SK-N-SH treated with all-trans-retinoic acid at 6 μM for 48 hours (cell line): Measurements from ENCODE around the gene DAB2.
A peak's percentile ranks its signal among the peaks of the same experiment; 100 is the strongest.

Source experiments
- ATAC-seq: fragments of 200-7000 bp; cut with Tn5 transposase; 3 replicates; pipeline ENCODE4 v1.9.1; 2020; ENCODE audit warnings: mild to moderate bottlenecking, moderate library complexity
- ARNTL ChIP-seq: fragments of 450-650 bp; formaldehyde crosslinking; IDR thresholded peaks from 2 replicates; pipeline ENCODE4 v1.5.0; 2020; ENCODE audit warnings: low read depth, mild to moderate bottlenecking, moderate library complexity, borderline replicate concordance
- BACH2 ChIP-seq: fragments of 250-450 bp; sonication (Bioruptor Pico); IDR thresholded peaks from 2 replicates; pipeline ENCODE4 v1.9.0; 2021; ENCODE audit warnings: mild to moderate bottlenecking, borderline replicate concordance
- CREB5 ChIP-seq: fragments of 250-450 bp; sonication (Bioruptor Pico); IDR thresholded peaks from 2 replicates; pipeline ENCODE4 v1.5.1; 2020; ENCODE audit warnings: low read depth, mild to moderate bottlenecking, moderate library complexity
- CSDC2 ChIP-seq: fragments of 250-450 bp; sonication (Bioruptor Pico); IDR thresholded peaks from 2 replicates; pipeline ENCODE4 v1.5.0; 2020; ENCODE audit warnings: mild to moderate bottlenecking, moderate library complexity
- CSRNP3 ChIP-seq: fragments of 250-450 bp; sonication (Bioruptor Pico); IDR thresholded peaks from 2 replicates; pipeline ENCODE4 v1.5.1; 2021; ENCODE audit warnings: mild to moderate bottlenecking, moderate library complexity
- ESRRG ChIP-seq: fragments of 250-450 bp; sonication (Bioruptor Pico); IDR thresholded peaks from 2 replicates; pipeline ENCODE4 v1.6.1; 2021; ENCODE audit warnings: mild to moderate bottlenecking
- GLIS3 ChIP-seq: fragments of 250-450 bp; sonication (Bioruptor Pico); IDR thresholded peaks from 2 replicates; pipeline ENCODE4 v1.5.0; 2020; ENCODE audit warnings: mild to moderate bottlenecking, moderate library complexity
- ISL1 ChIP-seq: fragments of 250-450 bp; sonication (Bioruptor Pico); IDR thresholded peaks from 2 replicates; pipeline ENCODE4 v2.1.2; 2022; ENCODE audit warnings: mild to moderate bottlenecking, moderate library complexity
- OSR1 ChIP-seq: fragments of 250-450 bp; sonication (Bioruptor Pico); IDR thresholded peaks from 2 replicates; pipeline ENCODE4 v1.8.0; 2022; ENCODE audit warnings: moderate library complexity, mild to moderate bottlenecking, inconsistent platforms
- POU6F1 ChIP-seq: fragments of 250-450 bp; sonication (Bioruptor Pico); IDR thresholded peaks from 2 replicates; pipeline ENCODE4 v1.8.0; 2021; ENCODE audit warnings: low read depth, mild to moderate bottlenecking, moderate library complexity, borderline replicate concordance
- PPARA ChIP-seq: fragments of 250-450 bp; sonication (Bioruptor Pico); IDR thresholded peaks from 2 replicates; pipeline ENCODE4 v1.5.0; 2020; ENCODE audit warnings: mild to moderate bottlenecking, borderline replicate concordance
- RARB ChIP-seq: fragments of 250-450 bp; sonication (Bioruptor Pico); IDR thresholded peaks from 2 replicates; pipeline ENCODE4 v1.8.0; 2021; ENCODE audit warnings: mild to moderate bottlenecking, moderate library complexity
- SNAI2 ChIP-seq: fragments of 250-450 bp; sonication (Bioruptor Pico); IDR thresholded peaks from 2 replicates; pipeline ENCODE4 v1.5.0; 2020; ENCODE audit warnings: mild to moderate bottlenecking, moderate library complexity
- TCF4 ChIP-seq: fragments of 250-450 bp; sonication (Bioruptor Pico); IDR thresholded peaks from 2 replicates; pipeline ENCODE4 v1.8.0; 2021; ENCODE audit warnings: mild to moderate bottlenecking, moderate library complexity, borderline replicate concordance
- TOX ChIP-seq: fragments of 250-450 bp; sonication (Bioruptor Pico); IDR thresholded peaks from 2 replicates; pipeline ENCODE4 v1.8.0; 2021; ENCODE audit warnings: mild to moderate bottlenecking, moderate library complexity, borderline replicate concordance
- ZFP3 ChIP-seq: fragments of 250-450 bp; sonication (Bioruptor Pico); IDR thresholded peaks from 2 replicates; pipeline ENCODE4 v1.5.0; 2020; ENCODE audit warnings: mild to moderate bottlenecking, moderate library complexity
- ZFP30 ChIP-seq: fragments of 450-650 bp; formaldehyde crosslinking; IDR thresholded peaks from 2 replicates; pipeline ENCODE4 v1.5.0; 2022; ENCODE audit warnings: mild to moderate bottlenecking, moderate library complexity
- ZNF70 ChIP-seq: fragments of 450-650 bp; formaldehyde crosslinking; IDR thresholded peaks from 2 replicates; pipeline ENCODE4 v1.5.0; 2020; ENCODE audit warnings: mild to moderate bottlenecking, moderate library complexity
- ZNF8 ChIP-seq: fragments of 450-650 bp; formaldehyde crosslinking; IDR thresholded peaks from 2 replicates; pipeline ENCODE4 v1.5.0; 2020; ENCODE audit warnings: mild to moderate bottlenecking, moderate library complexity
- TF ChIP-seq, protein P1 (sequence below): fragments of 250-450 bp; sonication (Bioruptor Pico); IDR thresholded peaks from 2 replicates; pipeline ENCODE4 v1.8.0; 2020; ENCODE audit warnings: mild to moderate bottlenecking, moderate library complexity, borderline replicate concordance
- TF ChIP-seq, protein P2 (sequence below): fragments of 250-450 bp; sonication (Bioruptor Pico); IDR thresholded peaks from 2 replicates; pipeline ENCODE4 v1.5.0; 2020; ENCODE audit warnings: mild to moderate bottlenecking, moderate library complexity

Gene DAB2

GRCh38 chr5:39412721-39413394 lies 11.9 kb downstream of the DAB2 start (continued):
- TF ChIP-seq, protein P1, sequence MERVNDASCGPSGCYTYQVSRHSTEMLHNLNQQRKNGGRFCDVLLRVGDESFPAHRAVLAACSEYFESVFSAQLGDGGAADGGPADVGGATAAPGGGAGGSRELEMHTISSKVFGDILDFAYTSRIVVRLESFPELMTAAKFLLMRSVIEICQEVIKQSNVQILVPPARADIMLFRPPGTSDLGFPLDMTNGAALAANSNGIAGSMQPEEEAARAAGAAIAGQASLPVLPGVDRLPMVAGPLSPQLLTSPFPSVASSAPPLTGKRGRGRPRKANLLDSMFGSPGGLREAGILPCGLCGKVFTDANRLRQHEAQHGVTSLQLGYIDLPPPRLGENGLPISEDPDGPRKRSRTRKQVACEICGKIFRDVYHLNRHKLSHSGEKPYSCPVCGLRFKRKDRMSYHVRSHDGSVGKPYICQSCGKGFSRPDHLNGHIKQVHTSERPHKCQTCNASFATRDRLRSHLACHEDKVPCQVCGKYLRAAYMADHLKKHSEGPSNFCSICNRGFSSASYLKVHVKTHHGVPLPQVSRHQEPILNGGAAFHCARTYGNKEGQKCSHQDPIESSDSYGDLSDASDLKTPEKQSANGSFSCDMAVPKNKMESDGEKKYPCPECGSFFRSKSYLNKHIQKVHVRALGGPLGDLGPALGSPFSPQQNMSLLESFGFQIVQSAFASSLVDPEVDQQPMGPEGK (CRISPR knock-in tag) = no peak
- TF ChIP-seq ISL1 (CRISPR knock-in tag) (no peak), TCF4 (CRISPR knock-in tag) (no peak), SNAI2 (CRISPR knock-in tag) (no peak), ZFP3 (no peak)

- no peak for TF ChIP-seq OSR1 (CRISPR knock-in tag)
- no peak for TF ChIP-seq BACH2 (CRISPR knock-in tag)
- TF ChIP-seq POU6F1 (CRISPR knock-in tag) = no peak
- TF ChIP-seq CREB5 (CRISPR knock-in tag) = no peak
- no peak for ATAC-seq
Observed at GRCh38 chr5:39411985-39412384, 12.8 kb downstream of the DAB2 start.

GRCh38 chr5:39411061-39411460 lies 13.7 kb downstream of the DAB2 start:
- TF ChIP-seq ESRRG (CRISPR knock-in tag) = no peak
- no peak for TF ChIP-seq ZNF70 (CRISPR knock-in tag)
- TF ChIP-seq OSR1 (CRISPR knock-in tag) = no peak
- TF ChIP-seq ISL1 (CRISPR knock-in tag) = no peak
- TF ChIP-seq SNAI2 (CRISPR knock-in tag) = no peak
- no peak for TF ChIP-seq POU6F1 (CRISPR knock-in tag)
- TF ChIP-seq ARNTL (CRISPR knock-in tag) = no peak
- TF ChIP-seq TCF4 (CRISPR knock-in tag) = no peak
- TF ChIP-seq CSRNP3 (CRISPR knock-in tag) = no peak
- TF ChIP-seq GLIS3 (CRISPR knock-in tag) = no peak
- no peak for TF ChIP-seq CREB5 (CRISPR knock-in tag)
- TF ChIP-seq, protein P1 (CRISPR knock-in tag) = no peak
- no peak for TF ChIP-seq PPARA (CRISPR knock-in tag)
- TF ChIP-seq TOX (CRISPR knock-in tag) = no peak
- no peak for TF ChIP-seq CSDC2 (CRISPR knock-in tag)
- no peak for TF ChIP-seq ZFP30 (CRISPR knock-in tag)
- TF ChIP-seq ZNF8 (CRISPR knock-in tag) = no peak
- no peak for TF ChIP-seq RARB (CRISPR knock-in tag)
- TF ChIP-seq, protein P2, sequence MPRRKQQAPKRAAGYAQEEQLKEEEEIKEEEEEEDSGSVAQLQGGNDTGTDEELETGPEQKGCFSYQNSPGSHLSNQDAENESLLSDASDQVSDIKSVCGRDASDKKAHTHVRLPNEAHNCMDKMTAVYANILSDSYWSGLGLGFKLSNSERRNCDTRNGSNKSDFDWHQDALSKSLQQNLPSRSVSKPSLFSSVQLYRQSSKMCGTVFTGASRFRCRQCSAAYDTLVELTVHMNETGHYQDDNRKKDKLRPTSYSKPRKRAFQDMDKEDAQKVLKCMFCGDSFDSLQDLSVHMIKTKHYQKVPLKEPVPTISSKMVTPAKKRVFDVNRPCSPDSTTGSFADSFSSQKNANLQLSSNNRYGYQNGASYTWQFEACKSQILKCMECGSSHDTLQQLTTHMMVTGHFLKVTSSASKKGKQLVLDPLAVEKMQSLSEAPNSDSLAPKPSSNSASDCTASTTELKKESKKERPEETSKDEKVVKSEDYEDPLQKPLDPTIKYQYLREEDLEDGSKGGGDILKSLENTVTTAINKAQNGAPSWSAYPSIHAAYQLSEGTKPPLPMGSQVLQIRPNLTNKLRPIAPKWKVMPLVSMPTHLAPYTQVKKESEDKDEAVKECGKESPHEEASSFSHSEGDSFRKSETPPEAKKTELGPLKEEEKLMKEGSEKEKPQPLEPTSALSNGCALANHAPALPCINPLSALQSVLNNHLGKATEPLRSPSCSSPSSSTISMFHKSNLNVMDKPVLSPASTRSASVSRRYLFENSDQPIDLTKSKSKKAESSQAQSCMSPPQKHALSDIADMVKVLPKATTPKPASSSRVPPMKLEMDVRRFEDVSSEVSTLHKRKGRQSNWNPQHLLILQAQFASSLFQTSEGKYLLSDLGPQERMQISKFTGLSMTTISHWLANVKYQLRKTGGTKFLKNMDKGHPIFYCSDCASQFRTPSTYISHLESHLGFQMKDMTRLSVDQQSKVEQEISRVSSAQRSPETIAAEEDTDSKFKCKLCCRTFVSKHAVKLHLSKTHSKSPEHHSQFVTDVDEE (CRISPR knock-in tag) = no peak
- ATAC-seq = peak; percentile 78
